ENCODE data around the gene RCBTB2. TPM values are rescaled to one million over a fixed set of nuclear protein-coding genes. Genes with fewer than 3 reads are reported as not detected.

Gene RCBTB2
- total and polyA plus RNA-seq, 4 donors: 4.1 to 9.0 (median 5.4) TPM

- WGBS: 24% methylated on average over 1 of the region's 1 CpG
- no peak overlapping the region for H3K27ac ChIP-seq (ENCODE audit: low read depth in 1 of 2, low read length in 2 of 2)
- no peaks in the 10 kb centered on the region for H3K27me3 ChIP-seq (ENCODE audit: control insufficient read depth in 4 of 4, insufficient read depth in 4 of 4, low read length in 3 of 4)
- DNase-seq (ENCODE audit: low spot score): no peak
- H3K9ac ChIP-seq (ENCODE audit: low read depth in 1 of 2, low read length in 2 of 2): no peak overlapping the region
- H3K9me3 ChIP-seq (ENCODE audit: control insufficient read depth in 4 of 4, low read length in 3 of 4): no peaks in the 10 kb centered on the region
- H3K36me3 ChIP-seq (ENCODE audit: control insufficient read depth in 4 of 4, insufficient read depth in 3 of 4, low read depth in 1 of 4, low read length in 3 of 4): peaks cover 0 to 3% (median 3%) of the 10 kb centered on the region in 4 donors
- TF ChIP-seq NR2F2 (IDR thresholded peaks at IDR 0.05): peak; percentile 75
- TF ChIP-seq JUND (IDR thresholded peaks at IDR 0.05): no peak
- TF ChIP-seq RXRA (IDR thresholded peaks at IDR 0.05): no peak
- TF ChIP-seq EGR1 (IDR thresholded peaks at IDR 0.05; ENCODE audit: low read depth in 2 of 2): no peak
- peak; percentile 14 to 24 for TF ChIP-seq HNF4A (conservative IDR thresholded peaks at IDR 0.05)
- H3K4me1 ChIP-seq (ENCODE audit: control insufficient read depth in 4 of 4, insufficient read depth in 4 of 4, low read length in 3 of 4): peaks cover 0 to 3% (median 0%) of the 10 kb centered on the region in 4 donors
- no peak overlapping the region for H3K4me3 ChIP-seq (ENCODE audit: low read depth in 1 of 3, low read length in 3 of 3)
Observed at GRCh38 chr13:48478391-48478790, 54.5 kb downstream of the RCBTB2 start.

- Histone ChIP-seq H3K4me1 (ENCODE audit: control insufficient read depth in 4 of 4, insufficient read depth in 4 of 4, low read length in 3 of 4) (peaks cover 0 to 3% (median 0%) of the 10 kb centered on the region in 4 donors), H3K36me3 (ENCODE audit: control insufficient read depth in 4 of 4, insufficient read depth in 3 of 4, low read depth in 1 of 4, low read length in 3 of 4) (peaks cover 0 to 3% (median 1%) of the 10 kb centered on the region in 4 donors), H3K27ac (ENCODE audit: low read depth in 1 of 2, low read length in 2 of 2) (no peak overlapping the region), H3K27me3 (ENCODE audit: control insufficient read depth in 4 of 4, insufficient read depth in 4 of 4, low read length in 3 of 4) (no peaks in the 10 kb centered on the region), H3K9ac (ENCODE audit: low read depth in 1 of 2, low read length in 2 of 2) (no peak overlapping the region), H3K4me3 (ENCODE audit: low read depth in 1 of 3, low read length in 3 of 3) (no peak overlapping the region), H3K9me3 (ENCODE audit: control insufficient read depth in 4 of 4, low read length in 3 of 4) (no peaks in the 10 kb centered on the region)
- DNase-seq (ENCODE audit: low spot score): no peak
- WGBS: 93% methylated on average over 2 of the region's 2 CpGs
- no peak for TF ChIP-seq NR2F2 (IDR thresholded peaks at IDR 0.05)
Observed at GRCh38 chr13:48477191-48477855, 55.6 kb downstream of the RCBTB2 start.

DNA sequence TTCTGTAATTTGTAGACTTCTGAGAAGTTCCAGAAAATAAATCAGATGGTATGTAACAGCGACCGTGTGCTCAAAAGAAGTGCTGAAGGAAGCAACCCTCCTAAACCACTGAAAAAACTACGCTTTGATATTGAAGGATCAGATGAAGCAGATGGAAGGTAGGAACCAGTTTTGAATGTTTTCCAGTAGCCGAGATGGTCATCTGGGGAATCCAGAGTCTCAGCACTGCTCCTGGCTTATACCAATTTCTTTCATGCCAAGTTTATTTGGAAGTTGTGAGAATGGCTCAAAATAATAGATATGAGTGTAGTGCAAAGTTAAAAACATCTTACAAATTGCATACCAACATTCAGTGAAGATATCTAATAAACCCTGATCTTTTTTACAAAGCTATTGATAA is 56.2 kb downstream of the RCBTB2 start:
- 66% methylated on average over 4 of the region's 4 CpGs for WGBS
- H3K4me1 ChIP-seq (ENCODE audit: control insufficient read depth in 4 of 4, insufficient read depth in 4 of 4, low read length in 3 of 4): peaks cover 0 to 3% (median 0%) of the 10 kb centered on the region in 4 donors
- no peaks in the 10 kb centered on the region for H3K9me3 ChIP-seq (ENCODE audit: control insufficient read depth in 4 of 4, low read length in 3 of 4)
- no peak overlapping the region for H3K27ac ChIP-seq (ENCODE audit: low read depth in 1 of 2, low read length in 2 of 2)
- H3K36me3 ChIP-seq (ENCODE audit: control insufficient read depth in 4 of 4, insufficient read depth in 3 of 4, low read depth in 1 of 4, low read length in 3 of 4): peaks cover 0 to 3% (median 1%) of the 10 kb centered on the region in 4 donors
- no peak for DNase-seq (ENCODE audit: low spot score)
- TF ChIP-seq YY1 (IDR thresholded peaks at IDR 0.05): no peak
- TF ChIP-seq CTCF (IDR thresholded peaks at IDR 0.05; ENCODE audit: low read depth, low read length, missing input control): no peak
- TF ChIP-seq HNF4A (conservative IDR thresholded peaks at IDR 0.05): no peak
- TF ChIP-seq JUND (IDR thresholded peaks at IDR 0.05): no peak
- TF ChIP-seq RAD21 (IDR thresholded peaks at IDR 0.05): no peak
- TF ChIP-seq GABPA (IDR thresholded peaks at IDR 0.05 in 1 of 2, conservative IDR thresholded peaks at IDR 0.05 in 1 of 2): no peak
- no peak for TF ChIP-seq SP1 (IDR thresholded peaks at IDR 0.05)
- TF ChIP-seq REST (IDR thresholded peaks at IDR 0.05): no peak
- no peak for TF ChIP-seq FOXA1 (IDR thresholded peaks at IDR 0.05)
- no peak for TF ChIP-seq ATF3 (IDR thresholded peaks at IDR 0.05)
- H3K4me3 ChIP-seq (ENCODE audit: low read depth in 1 of 3, low read length in 3 of 3): no peak overlapping the region
- peak overlapping the region in 1 of 2 donors; percentile 26 for H3K9ac ChIP-seq (ENCODE audit: low read depth in 1 of 2, low read length in 2 of 2)
- no peaks in the 10 kb centered on the region for H3K27me3 ChIP-seq (ENCODE audit: control insufficient read depth in 4 of 4, insufficient read depth in 4 of 4, low read length in 3 of 4)
